ENCODE measurements around the gene DYNLL2. TPM values are rescaled to one million over a fixed set of nuclear protein-coding genes. Genes with fewer than 3 reads are reported as not detected.

The DYNLL2 gene
- total and polyA plus RNA-seq, 10 donors = 9.9 to 29.7 (median 22.9) TPM

DNA sequence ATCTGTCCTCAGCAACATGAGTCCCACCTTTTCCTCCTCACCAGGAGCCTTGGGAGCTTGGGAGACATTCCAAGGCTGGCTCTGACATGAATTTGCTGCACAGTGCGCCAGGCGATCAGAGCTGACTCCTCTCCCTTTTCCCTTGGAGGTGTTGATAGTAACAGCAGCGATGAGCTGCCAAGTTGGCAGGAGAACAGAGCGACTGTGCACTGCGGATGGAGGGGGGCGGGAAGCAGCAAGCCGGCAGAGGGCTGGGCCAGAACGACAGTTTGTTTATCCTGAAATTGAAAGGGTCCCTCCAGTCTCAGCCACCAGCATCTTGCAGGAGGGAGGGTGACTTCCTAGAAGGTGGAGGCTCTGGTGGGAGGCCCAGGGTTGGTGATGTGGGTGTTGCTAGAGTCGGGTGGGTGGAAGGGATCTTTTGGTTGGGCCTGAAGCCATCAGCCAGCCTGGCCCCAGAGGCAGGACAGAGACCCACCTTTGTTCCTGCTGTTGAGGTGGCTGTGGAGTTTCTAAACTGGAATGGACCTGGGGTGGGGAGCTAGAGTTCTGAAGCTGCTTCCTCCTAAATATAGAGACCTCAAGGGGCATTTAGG is 22.5 kb upstream of the DYNLL2 start:
- H3K36me3 ChIP-seq = no peaks in the 10 kb centered on the region
- intact Hi-C loops (cut with DNase I; ENCODE audit: low total_unique reads) = no loop called here
- H3K9me3 ChIP-seq = no peaks in the 10 kb centered on the region
- H3K4me1 ChIP-seq = peaks cover 0 to 4% (median 0%) of the 10 kb centered on the region in 6 donors
- no peak overlapping the region for H3K4me3 ChIP-seq
- WGBS, 5 donors = 39 to 65% (median 57%) methylated on average over 9 of the region's 9 CpGs
- DNase-seq = peak; percentile 61
- TF ChIP-seq, protein P1, sequence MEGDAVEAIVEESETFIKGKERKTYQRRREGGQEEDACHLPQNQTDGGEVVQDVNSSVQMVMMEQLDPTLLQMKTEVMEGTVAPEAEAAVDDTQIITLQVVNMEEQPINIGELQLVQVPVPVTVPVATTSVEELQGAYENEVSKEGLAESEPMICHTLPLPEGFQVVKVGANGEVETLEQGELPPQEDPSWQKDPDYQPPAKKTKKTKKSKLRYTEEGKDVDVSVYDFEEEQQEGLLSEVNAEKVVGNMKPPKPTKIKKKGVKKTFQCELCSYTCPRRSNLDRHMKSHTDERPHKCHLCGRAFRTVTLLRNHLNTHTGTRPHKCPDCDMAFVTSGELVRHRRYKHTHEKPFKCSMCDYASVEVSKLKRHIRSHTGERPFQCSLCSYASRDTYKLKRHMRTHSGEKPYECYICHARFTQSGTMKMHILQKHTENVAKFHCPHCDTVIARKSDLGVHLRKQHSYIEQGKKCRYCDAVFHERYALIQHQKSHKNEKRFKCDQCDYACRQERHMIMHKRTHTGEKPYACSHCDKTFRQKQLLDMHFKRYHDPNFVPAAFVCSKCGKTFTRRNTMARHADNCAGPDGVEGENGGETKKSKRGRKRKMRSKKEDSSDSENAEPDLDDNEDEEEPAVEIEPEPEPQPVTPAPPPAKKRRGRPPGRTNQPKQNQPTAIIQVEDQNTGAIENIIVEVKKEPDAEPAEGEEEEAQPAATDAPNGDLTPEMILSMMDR (IDR thresholded peaks at IDR 0.05 in 8 of 11, conservative IDR thresholded peaks at IDR 0.05 in 3 of 11) = no peak
- TF ChIP-seq POLR2AphosphoS5 (IDR thresholded peaks at IDR 0.05) = peak in 1 of 3 donors; percentile 37
- H3K27ac ChIP-seq = no peak overlapping the region
- no peaks in the 10 kb centered on the region for H3K27me3 ChIP-seq (replicated peaks in 1 of 7)

DNA sequence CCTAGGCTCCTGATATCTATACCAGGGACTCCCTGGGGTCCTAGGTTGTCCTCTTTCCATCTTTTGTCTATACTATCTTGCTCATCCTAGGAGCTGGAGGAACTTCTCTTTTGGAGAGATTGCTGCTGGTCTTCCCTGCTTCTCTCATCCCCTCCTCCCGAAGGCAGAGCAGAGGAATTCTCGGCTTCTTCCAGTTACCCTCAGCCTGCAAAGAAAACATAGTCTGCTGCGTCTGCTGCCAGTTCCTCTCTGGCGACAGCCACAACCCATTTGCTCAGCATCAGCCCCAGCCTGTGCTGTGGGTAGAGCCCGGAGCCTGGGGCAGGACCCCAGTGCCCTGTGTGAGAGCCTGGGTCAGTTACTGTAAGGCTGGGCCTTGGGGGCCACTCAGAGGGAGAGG is 21.5 kb upstream of the DYNLL2 start:
- intact Hi-C loops (cut with DNase I; ENCODE audit: low total_unique reads) = no loop called here
- Histone ChIP-seq H3K27me3 (replicated peaks in 1 of 7) (no peaks in the 10 kb centered on the region), H3K4me1 (peaks cover 0 to 4% (median 0%) of the 10 kb centered on the region in 6 donors), H3K9me3 (no peaks in the 10 kb centered on the region), H3K36me3 (no peaks in the 10 kb centered on the region), H3K4me3 (no peak overlapping the region), H3K27ac (no peak overlapping the region)
- TF ChIP-seq POLR2A (IDR thresholded peaks at IDR 0.05) = no peak
- TF ChIP-seq POLR2AphosphoS5 (IDR thresholded peaks at IDR 0.05) = no peak
- TF ChIP-seq, protein P1 (IDR thresholded peaks at IDR 0.05 in 8 of 11, conservative IDR thresholded peaks at IDR 0.05 in 3 of 11) = no peak
- 79 to 90% (median 86%) methylated on average over 5 of the region's 5 CpGs for WGBS, 5 donors
- DNase-seq = no peak

DNA sequence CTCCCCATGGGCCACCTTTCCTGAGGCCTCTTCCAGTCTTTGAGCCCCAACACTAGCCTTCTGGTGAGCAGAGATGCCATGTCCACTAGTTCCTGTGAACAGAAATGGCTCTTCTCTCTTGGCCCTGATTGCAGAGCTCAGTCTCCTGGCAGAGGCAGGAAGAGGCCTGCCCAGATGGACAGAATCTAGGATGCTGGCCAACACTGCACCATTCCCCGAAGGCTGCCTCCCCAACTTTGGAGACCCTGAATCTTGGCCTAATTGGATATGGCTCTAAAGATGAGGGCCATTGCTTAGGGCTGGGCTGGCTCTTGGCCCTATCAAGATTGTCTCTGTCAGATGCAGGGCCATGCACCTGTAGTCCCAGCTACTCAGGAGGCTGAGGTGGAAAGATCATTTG is 18.0 kb upstream of the DYNLL2 start:
- H3K4me1 ChIP-seq = peaks cover 0 to 4% (median 0%) of the 10 kb centered on the region in 6 donors
- H3K9me3 ChIP-seq = no peaks in the 10 kb centered on the region
- TF ChIP-seq, protein P1 (IDR thresholded peaks at IDR 0.05 in 8 of 11, conservative IDR thresholded peaks at IDR 0.05 in 3 of 11) = no peak
- TF ChIP-seq POLR2AphosphoS5 (IDR thresholded peaks at IDR 0.05) = no peak
- no peak for DNase-seq
- WGBS, 5 donors = 82 to 100% (median 85%) methylated on average over 1 of the region's 1 CpG; no CpG with 5 or more reads in 1 of the 5 donors
- H3K27ac ChIP-seq = no peak overlapping the region
- peaks cover 0 to 4% (median 0%) of the 10 kb centered on the region in 7 donors for H3K27me3 ChIP-seq (replicated peaks in 1 of 7)
- H3K36me3 ChIP-seq = no peaks in the 10 kb centered on the region
- H3K4me3 ChIP-seq = no peak overlapping the region
- intact Hi-C loops (cut with DNase I; ENCODE audit: low total_unique reads) = no loop called here

DNA sequence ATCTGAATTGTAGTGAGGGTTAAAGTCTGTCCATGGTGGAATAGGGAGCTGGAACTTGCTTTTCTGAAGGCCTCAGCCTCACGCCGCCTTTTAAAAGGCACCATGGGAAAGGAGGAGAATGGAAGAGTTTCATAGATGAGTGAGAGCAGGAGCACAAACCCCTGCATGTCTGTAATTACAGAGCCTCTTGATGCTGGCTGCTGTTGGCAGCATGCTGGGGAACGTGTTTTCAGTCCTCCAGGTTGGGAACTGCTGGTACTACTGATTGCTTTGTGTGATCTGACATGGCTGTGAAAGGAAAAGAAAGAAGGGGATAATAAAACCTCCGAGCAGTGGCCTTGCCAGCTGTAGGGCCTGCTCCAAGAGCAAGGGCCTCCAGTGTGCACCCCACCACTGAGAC is 16.8 kb upstream of the DYNLL2 start:
- intact Hi-C loops (cut with DNase I; ENCODE audit: low total_unique reads) = no loop called here
- WGBS, 5 donors = 61 to 77% (median 63%) methylated on average over 4 of the region's 4 CpGs
- no peak overlapping the region for H3K4me3 ChIP-seq

More for the DNA sequence above, 16.8 kb upstream of the DYNLL2 start:
- Histone ChIP-seq H3K4me1 (no peaks in the 10 kb centered on the region), H3K9me3 (no peaks in the 10 kb centered on the region), H3K36me3 (no peaks in the 10 kb centered on the region), H3K27ac (no peak overlapping the region), H3K27me3 (replicated peaks in 1 of 7) (peaks cover 0 to 11% (median 0%) of the 10 kb centered on the region in 7 donors)
- TF ChIP-seq POLR2AphosphoS5 (IDR thresholded peaks at IDR 0.05) (no peak), POLR2A (IDR thresholded peaks at IDR 0.05) (no peak)
- TF ChIP-seq, protein P1 (IDR thresholded peaks at IDR 0.05 in 8 of 11, conservative IDR thresholded peaks at IDR 0.05 in 3 of 11) = no peak
- DNase-seq = no peak

Data from spleen (tissue), 11 donors.